ENCODE measurements around the gene TIMM17A. TPM values are rescaled to one million over a fixed set of nuclear protein-coding genes. Genes with fewer than 3 reads are reported as not detected.
A peak's percentile ranks its signal among the peaks of the same experiment; 100 is the strongest.

The TIMM17A gene
- total RNA-seq, 4 donors from 2014 or later: 37.8 to 40.9 (median 38.5) TPM

DNA sequence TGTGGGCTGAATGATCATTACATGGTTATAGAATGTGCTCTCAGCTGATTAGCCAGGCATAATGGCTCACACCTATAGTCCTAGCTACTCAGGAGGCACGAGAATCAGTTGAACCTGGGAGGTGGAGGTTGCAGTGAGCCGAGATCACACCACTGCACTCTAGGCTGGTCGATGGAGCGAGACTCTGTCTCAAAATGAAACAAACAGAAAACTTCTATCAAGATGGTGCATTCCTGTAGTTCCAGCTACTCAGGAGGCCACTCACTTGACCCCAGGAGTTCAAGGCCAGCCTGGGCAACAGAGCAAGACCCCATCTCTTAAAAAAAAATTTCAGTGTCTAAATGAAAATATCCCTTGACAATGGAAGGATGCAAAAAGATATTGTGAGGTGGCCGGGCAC, 10.9 kb downstream of the TIMM17A start:
- Histone ChIP-seq H3K9me3 (no peaks in the 10 kb centered on the region), H3K27ac (no peak overlapping the region), H3K27me3 (no peaks in the 10 kb centered on the region), H3K4me3 (no peak overlapping the region), H3K36me3 (peaks cover 2 to 92% of the 10 kb centered on the region in 2 donors), H3K4me1 (no peaks in the 10 kb centered on the region)
- WGBS, 2 donors (ENCODE audit: low coverage in 1 of 2): 98% methylated on average over 5 of the region's 5 CpGs; no CpG with 5 or more reads in 1 of the 2 donors
- ATAC-seq: no peak
- TF ChIP-seq POLR2A (IDR thresholded peaks at IDR 0.05): no peak
- TF ChIP-seq EP300 (IDR thresholded peaks at IDR 0.05): no peak
- TF ChIP-seq POLR2AphosphoS5 (IDR thresholded peaks at IDR 0.05): no peak
- TF ChIP-seq, protein P1, sequence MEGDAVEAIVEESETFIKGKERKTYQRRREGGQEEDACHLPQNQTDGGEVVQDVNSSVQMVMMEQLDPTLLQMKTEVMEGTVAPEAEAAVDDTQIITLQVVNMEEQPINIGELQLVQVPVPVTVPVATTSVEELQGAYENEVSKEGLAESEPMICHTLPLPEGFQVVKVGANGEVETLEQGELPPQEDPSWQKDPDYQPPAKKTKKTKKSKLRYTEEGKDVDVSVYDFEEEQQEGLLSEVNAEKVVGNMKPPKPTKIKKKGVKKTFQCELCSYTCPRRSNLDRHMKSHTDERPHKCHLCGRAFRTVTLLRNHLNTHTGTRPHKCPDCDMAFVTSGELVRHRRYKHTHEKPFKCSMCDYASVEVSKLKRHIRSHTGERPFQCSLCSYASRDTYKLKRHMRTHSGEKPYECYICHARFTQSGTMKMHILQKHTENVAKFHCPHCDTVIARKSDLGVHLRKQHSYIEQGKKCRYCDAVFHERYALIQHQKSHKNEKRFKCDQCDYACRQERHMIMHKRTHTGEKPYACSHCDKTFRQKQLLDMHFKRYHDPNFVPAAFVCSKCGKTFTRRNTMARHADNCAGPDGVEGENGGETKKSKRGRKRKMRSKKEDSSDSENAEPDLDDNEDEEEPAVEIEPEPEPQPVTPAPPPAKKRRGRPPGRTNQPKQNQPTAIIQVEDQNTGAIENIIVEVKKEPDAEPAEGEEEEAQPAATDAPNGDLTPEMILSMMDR (IDR thresholded peaks at IDR 0.05): no peak

DNA sequence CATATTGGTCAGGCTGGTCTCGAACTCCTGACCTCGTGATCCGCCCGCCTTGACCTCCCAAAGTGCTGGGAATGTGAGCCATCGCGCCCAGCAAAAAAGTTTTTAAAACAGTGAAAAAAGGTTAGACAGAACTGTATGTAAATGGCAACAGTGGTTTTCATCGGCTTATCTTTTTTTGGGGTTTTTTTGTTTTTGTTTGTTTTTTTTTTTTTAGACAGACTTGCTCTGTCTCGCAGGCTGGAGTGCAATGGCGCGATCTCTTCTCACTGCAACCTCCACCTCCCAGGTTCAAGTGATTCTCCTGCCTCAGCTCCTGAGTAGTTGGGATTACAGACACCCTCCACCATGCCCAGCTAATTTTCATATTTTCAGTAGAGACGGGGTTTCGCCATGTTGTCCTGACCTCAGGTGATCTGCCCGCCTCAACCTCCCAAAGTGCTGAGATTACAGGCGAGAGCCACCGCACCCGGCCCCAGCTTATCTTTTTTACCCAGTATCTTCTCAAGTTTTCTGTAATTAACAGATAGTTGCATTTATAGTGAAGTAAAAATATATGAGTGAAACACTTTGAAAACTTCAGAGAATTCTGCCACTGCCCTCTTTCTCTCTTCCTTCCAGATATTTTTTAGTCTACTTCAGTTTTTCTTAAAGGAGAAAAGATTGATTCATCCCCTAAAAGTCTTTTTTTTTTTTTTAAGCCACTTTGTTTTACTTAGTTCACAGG, 13.1 kb downstream of the TIMM17A start:
- ATAC-seq: no peak
- 88 to 94% methylated on average over 3 to 16 of the region's 16 CpGs for WGBS, 2 donors (ENCODE audit: low coverage in 1 of 2)
- peaks cover 2 to 70% of the 10 kb centered on the region in 2 donors for H3K36me3 ChIP-seq

DNA sequence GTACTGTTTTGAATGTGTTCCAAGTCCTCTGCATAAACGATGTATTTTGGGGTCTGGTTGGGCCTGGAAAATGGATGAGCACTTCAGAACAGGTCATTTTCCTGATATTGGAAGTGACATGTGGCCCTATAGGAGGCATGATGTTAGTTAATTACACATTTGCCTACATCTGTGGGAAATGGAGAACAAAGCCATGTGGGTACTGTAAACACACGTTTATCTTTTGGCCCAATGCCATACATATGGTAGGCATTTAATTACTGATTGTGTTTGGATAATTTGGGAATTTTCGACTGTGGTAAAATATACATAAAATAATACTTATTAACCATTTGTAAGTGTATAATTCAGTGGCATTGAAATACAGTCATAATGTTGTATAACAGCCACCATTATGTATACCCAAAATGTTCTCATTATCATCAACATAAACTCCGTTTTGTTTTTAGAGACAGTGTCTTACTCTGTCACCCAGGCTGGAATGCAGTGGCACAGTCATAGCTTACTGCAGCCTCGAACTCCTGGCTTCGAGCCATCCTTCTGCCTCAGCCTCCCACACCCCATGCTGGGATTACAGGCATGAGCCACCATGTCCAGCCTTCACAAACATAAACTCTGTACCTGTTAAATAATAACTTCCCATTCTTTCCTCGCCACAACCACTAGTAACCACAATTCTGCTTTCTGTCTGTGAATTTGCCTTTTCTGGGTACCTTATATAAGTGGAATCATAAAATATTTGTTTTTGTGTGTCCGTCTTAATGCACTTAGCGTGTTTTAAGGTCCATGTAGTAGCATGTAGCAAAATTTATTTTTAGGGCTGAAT, 15.2 kb downstream of the TIMM17A start:
- peaks cover 2 to 48% of the 10 kb centered on the region in 2 donors for H3K36me3 ChIP-seq
- H3K9me3 ChIP-seq: no peaks in the 10 kb centered on the region
- no peak for TF ChIP-seq POLR2A (IDR thresholded peaks at IDR 0.05)
- no peak for TF ChIP-seq POLR2AphosphoS5 (IDR thresholded peaks at IDR 0.05)
- TF ChIP-seq, protein P1 (IDR thresholded peaks at IDR 0.05): no peak
- no peak for TF ChIP-seq EP300 (IDR thresholded peaks at IDR 0.05)
- no peak for ATAC-seq
- no peaks in the 10 kb centered on the region for H3K27me3 ChIP-seq
- H3K4me1 ChIP-seq: peaks cover 2 to 11% (median 4%) of the 10 kb centered on the region in 3 donors
- H3K27ac ChIP-seq: no peak overlapping the region
- no peak overlapping the region for H3K4me3 ChIP-seq
- 42 to 51% methylated on average over 8 to 9 of the region's 9 CpGs for WGBS, 2 donors (ENCODE audit: low coverage in 1 of 2)

More for the DNA sequence above, 13.1 kb downstream of the TIMM17A start:
- Histone ChIP-seq H3K4me3 (no peak overlapping the region), H3K27me3 (no peaks in the 10 kb centered on the region), H3K27ac (no peak overlapping the region), H3K9me3 (no peaks in the 10 kb centered on the region), H3K4me1 (peaks cover 2 to 11% (median 4%) of the 10 kb centered on the region in 3 donors)
- TF ChIP-seq POLR2AphosphoS5 (IDR thresholded peaks at IDR 0.05): no peak
- no peak for TF ChIP-seq POLR2A (IDR thresholded peaks at IDR 0.05)
- no peak for TF ChIP-seq EP300 (IDR thresholded peaks at IDR 0.05)
- TF ChIP-seq, protein P1 (IDR thresholded peaks at IDR 0.05): no peak

DNA sequence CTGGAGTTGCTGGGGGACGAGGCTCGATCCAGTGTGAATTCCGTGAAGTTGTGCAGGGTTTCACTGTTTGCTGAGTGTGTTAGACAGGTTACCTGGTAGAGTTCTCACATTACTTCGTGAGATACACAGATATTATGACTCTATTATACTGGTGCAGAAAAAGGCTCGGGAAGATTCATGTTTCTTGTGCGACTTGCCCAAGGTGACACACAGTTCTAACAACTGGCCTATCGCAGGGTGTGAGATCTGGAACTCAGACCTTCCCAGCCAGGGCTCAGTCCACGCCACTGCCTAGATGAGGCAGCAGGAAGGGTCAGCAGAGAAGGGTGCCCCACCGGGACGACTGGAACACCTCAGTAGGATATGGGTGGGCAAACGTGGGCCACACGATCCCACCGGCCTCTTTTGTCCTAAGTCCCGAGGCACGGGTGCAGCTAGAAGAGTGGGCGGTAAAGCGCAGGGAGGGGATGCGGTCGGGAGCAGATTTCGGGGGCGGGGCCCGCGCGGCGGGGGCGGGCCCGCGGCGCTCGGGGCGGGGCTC, 26.8 kb downstream of the TIMM17A start:
- WGBS, 2 donors (ENCODE audit: low coverage in 1 of 2): 22 to 33% methylated on average over 3 to 8 of the region's 31 CpGs
- ATAC-seq: no peak
- TF ChIP-seq POLR2A (IDR thresholded peaks at IDR 0.05): no peak
- TF ChIP-seq, protein P1 (IDR thresholded peaks at IDR 0.05): no peak
- no peak for TF ChIP-seq POLR2AphosphoS5 (IDR thresholded peaks at IDR 0.05)
- no peak for TF ChIP-seq EP300 (IDR thresholded peaks at IDR 0.05)
- no peaks in the 10 kb centered on the region for H3K9me3 ChIP-seq
- no peaks in the 10 kb centered on the region for H3K36me3 ChIP-seq
- H3K27ac ChIP-seq: peak overlapping the region in 3 of 4 donors; percentile 93 to 95 (median 93)
- peaks cover 0 to 27% (median 3%) of the 10 kb centered on the region in 3 donors for H3K4me1 ChIP-seq
- no peaks in the 10 kb centered on the region for H3K27me3 ChIP-seq
- peak overlapping the region; percentile 69 to 90 for H3K4me3 ChIP-seq
